CMK (cell line): ENCODE measurements around the gene KRTAP4-4.
"Not testable (repeated sequence)": the region's sequence is repeated elsewhere in the genome, so short reads cannot be mapped to it uniquely, and the experiment has no call there.

Experiments
- DNase-seq: peaks from one replicate; pipeline ENCODE4 v3.0.0-alpha.2; 2010; ENCODE audit warnings: low read depth

KRTAP4-4 gene

GRCh38 chr17:41148971-41149651, 11.4 kb downstream of the KRTAP4-4 start:
- not testable (repeated sequence) for DNase-seq

GRCh38 chr17:41147531-41148204, 12.9 kb downstream of the KRTAP4-4 start:
- no peak for DNase-seq

- DNase-seq: no peak
Measured at GRCh38 chr17:41145261-41145660, 15.3 kb downstream of the KRTAP4-4 start.

GRCh38 chr17:41144846-41145245, 15.7 kb downstream of the KRTAP4-4 start:
- DNase-seq: no peak

- no peak for DNase-seq
Measured at GRCh38 chr17:41141361-41141760, 19.2 kb downstream of the KRTAP4-4 start.

- DNase-seq: no peak
Measured at GRCh38 chr17:41140360-41141131, 20.0 kb downstream of the KRTAP4-4 start, which contains the start of gene KRTAP4-6. Gene KRTAP4-6, minus strand, starts transcription at chr17:41140544. Its CDS starts 57 bp downstream, at chr17:41140487.

- not testable (repeated sequence) for DNase-seq
Measured at GRCh38 chr17:41139865-41140264, 20.7 kb downstream of the KRTAP4-4 start.

GRCh38 chr17:41133880-41134735, 26.4 kb downstream of the KRTAP4-4 start:
- no peak for DNase-seq

GRCh38 chr17:41131979-41132378, 28.6 kb downstream of the KRTAP4-4 start:
- no peak for DNase-seq

- no peak for DNase-seq
Measured at GRCh38 chr17:41127371-41127770, 33.2 kb downstream of the KRTAP4-4 start.

GRCh38 chr17:41126412-41126811, 34.1 kb downstream of the KRTAP4-4 start:
- DNase-seq: no peak

GRCh38 chr17:41125064-41125463, 35.5 kb downstream of the KRTAP4-4 start:
- DNase-seq: no peak

- not testable (repeated sequence) for DNase-seq
Measured at GRCh38 chr17:41123991-41124371, 36.6 kb downstream of the KRTAP4-4 start, which contains the start of gene KRTAP4-12. Gene KRTAP4-12, minus strand, starts transcription at chr17:41124182. Its CDS starts 60 bp downstream, at chr17:41124122.

- DNase-seq: not testable (repeated sequence)
Measured at GRCh38 chr17:41123292-41123990, 37.1 kb downstream of the KRTAP4-4 start.

GRCh38 chr17:41121742-41122141, 38.8 kb downstream of the KRTAP4-4 start:
- DNase-seq: no peak

- DNase-seq: not testable (repeated sequence)
Measured at GRCh38 chr17:41119696-41120690, 40.6 kb downstream of the KRTAP4-4 start.

GRCh38 chr17:41118721-41119120, 41.8 kb downstream of the KRTAP4-4 start:
- no peak for DNase-seq

- not testable (repeated sequence) for DNase-seq
Measured at GRCh38 chr17:41117846-41118386, 42.6 kb downstream of the KRTAP4-4 start, which contains the start of gene KRTAP4-11. Gene KRTAP4-11, minus strand, starts transcription at chr17:41118373. Its CDS starts 58 bp downstream, at chr17:41118315.

GRCh38 chr17:41116297-41116696, 44.3 kb downstream of the KRTAP4-4 start:
- DNase-seq: no peak
